Mucosa of rectum (tissue), 2 donors: Measurements from ENCODE around the gene USP46.

Experiments
- H3K27ac ChIP-seq, 2 donors: one replicate each; pipeline ENCODE4 v1.7.0; 2013; ENCODE audit warnings: inconsistent platforms in 2 of 2, low read depth in 2 of 2, low read length in 2 of 2
- H3K27me3 ChIP-seq, 2 donors: one replicate each; pipeline ENCODE4 v1.7.0; 2013; ENCODE audit warnings: low read length in 2 of 2; ENCODE audit not compliant: control insufficient read depth in 2 of 2, insufficient read depth in 2 of 2
- H3K36me3 ChIP-seq, 2 donors: one replicate each; pipeline ENCODE4 v1.7.0; 2013; ENCODE audit warnings: low read length in 2 of 2; ENCODE audit not compliant: control insufficient read depth in 2 of 2, insufficient read depth in 2 of 2
- H3K4me1 ChIP-seq, 2 donors: one replicate each; pipeline ENCODE4 v1.7.0; 2013; ENCODE audit warnings: low read length in 2 of 2, mild to moderate bottlenecking in 1 of 2; ENCODE audit not compliant: control insufficient read depth in 2 of 2, insufficient read depth in 2 of 2
- H3K4me3 ChIP-seq, 2 donors: one replicate each; pipeline ENCODE4 v1.7.0; 2013; ENCODE audit warnings: low read length in 2 of 2
- H3K9ac ChIP-seq, 2 donors: one replicate each; pipeline ENCODE4 v1.7.0; 2013; ENCODE audit warnings: low read length in 2 of 2, low read depth in 1 of 2, mild to moderate bottlenecking in 1 of 2
- H3K9me3 ChIP-seq, 2 donors: one replicate each; pipeline ENCODE4 v1.7.0; 2013; ENCODE audit warnings: low read length in 2 of 2; ENCODE audit not compliant: control insufficient read depth in 2 of 2
- donor health status: healthy.
- donor health status: Normal muscosa, but diverticular disease.

The USP46 gene, protein sequence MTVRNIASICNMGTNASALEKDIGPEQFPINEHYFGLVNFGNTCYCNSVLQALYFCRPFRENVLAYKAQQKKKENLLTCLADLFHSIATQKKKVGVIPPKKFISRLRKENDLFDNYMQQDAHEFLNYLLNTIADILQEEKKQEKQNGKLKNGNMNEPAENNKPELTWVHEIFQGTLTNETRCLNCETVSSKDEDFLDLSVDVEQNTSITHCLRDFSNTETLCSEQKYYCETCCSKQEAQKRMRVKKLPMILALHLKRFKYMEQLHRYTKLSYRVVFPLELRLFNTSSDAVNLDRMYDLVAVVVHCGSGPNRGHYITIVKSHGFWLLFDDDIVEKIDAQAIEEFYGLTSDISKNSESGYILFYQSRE

DNA sequence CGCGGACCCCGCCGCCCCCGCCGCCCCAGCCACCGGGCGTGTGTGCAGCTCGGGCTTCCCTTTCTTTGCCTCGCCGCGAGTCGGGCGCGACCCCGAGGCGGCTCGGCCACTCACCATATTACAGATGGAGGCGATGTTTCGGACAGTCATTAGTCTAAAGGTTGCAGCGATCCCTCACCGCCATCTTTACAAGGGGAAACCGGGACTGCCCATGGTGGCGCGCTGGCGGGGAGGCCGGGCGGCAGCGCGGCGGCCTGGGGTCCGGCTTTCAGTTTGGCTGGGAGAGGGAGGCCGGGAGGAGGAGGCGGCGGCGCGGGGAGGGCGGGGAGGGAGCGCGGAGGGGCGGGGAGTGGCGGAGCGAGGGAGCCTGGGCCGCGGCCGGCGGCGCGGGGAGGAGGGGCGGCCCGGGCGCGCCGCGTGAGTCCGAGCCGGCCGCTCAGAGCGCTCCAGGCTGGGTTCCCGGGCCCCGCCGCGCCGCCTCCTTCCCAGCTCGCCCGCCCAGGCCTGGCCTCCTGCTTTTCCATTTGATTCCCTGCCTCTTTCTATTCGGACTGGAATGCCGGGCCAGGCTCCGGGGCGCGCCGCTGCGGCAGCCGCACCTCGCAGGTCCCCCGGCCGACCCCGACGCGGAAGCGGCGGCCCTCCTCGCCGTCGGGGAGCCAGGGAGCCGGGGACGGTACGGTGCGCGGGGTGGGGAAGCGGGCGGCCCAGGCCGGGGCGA lies at the start of gene USP46:
TSS of gene USP46 (minus strand) at position 301 of the 721 bp plus-strand sequence. CDS start at position 150, 151 bp downstream.
- H3K27me3 ChIP-seq: no peaks in the 10 kb centered on the region

DNA sequence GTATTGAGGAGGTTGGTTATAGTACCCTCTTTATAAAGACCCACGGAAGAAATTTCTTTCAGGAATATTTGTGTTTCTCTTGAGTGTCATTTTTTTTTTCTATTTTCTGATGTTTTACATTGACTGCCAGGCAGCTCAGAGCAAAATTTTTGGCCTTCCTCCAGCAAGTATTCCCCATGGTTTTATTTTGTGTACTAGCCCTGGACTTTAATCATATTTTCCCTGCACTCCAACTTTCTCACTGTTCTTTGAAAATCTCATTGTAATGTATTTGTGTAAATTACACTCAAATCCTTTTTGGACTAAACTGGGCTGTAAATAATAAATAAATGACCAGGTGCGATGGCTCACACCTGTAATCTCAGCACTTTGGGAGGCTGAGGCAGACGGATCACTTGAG lies 45.6 kb upstream of the USP46 start:
- no peak overlapping the region for H3K9ac ChIP-seq
- H3K4me1 ChIP-seq: no peaks in the 10 kb centered on the region

More for the DNA sequence above, at the start of gene USP46:
- Histone ChIP-seq H3K9ac (peak within 1 kb of the TSS; percentile 70 to 88), H3K27ac (peak within 1 kb of the TSS; percentile 84 to 85), H3K36me3 (peaks cover 0 to 2% of the 10 kb centered on the region in 2 donors), H3K4me3 (peak within 1 kb of the TSS; percentile 79 to 82), H3K4me1 (peaks cover 3 to 5% of the 10 kb centered on the region in 2 donors), H3K9me3 (no peaks in the 10 kb centered on the region)

DNA sequence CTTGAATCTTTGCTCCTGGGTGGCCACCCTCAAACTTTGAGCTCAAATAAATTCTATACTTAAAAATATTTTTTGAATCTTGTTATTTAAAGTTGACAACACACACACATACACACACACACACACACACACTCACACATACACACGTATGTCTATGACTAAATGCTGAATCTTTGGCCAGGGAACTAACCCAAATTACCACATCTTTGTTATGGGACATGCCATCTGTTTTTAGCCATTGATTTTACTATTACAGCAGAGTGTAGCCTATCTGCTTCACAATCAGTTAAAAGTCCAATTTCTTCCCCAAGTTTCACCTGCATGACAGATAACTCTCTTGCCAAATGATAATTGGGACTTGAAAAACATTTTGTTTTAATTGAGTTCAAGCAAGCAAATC lies 45.0 kb upstream of the USP46 start:
- H3K36me3 ChIP-seq: no peaks in the 10 kb centered on the region
- no peaks in the 10 kb centered on the region for H3K4me1 ChIP-seq
- H3K9me3 ChIP-seq: no peaks in the 10 kb centered on the region
- H3K4me3 ChIP-seq: no peak overlapping the region
- no peak overlapping the region for H3K9ac ChIP-seq
- H3K27me3 ChIP-seq: no peaks in the 10 kb centered on the region
- H3K27ac ChIP-seq: no peak overlapping the region

More for the DNA sequence above, 45.6 kb upstream of the USP46 start:
- Histone ChIP-seq H3K27me3 (no peaks in the 10 kb centered on the region), H3K4me3 (no peak overlapping the region), H3K9me3 (no peaks in the 10 kb centered on the region), H3K36me3 (no peaks in the 10 kb centered on the region), H3K27ac (no peak overlapping the region)

- Histone ChIP-seq H3K4me1 (no peaks in the 10 kb centered on the region), H3K36me3 (no peaks in the 10 kb centered on the region), H3K4me3 (no peak overlapping the region), H3K27ac (no peak overlapping the region), H3K9ac (no peak overlapping the region), H3K27me3 (no peaks in the 10 kb centered on the region), H3K9me3 (no peaks in the 10 kb centered on the region)
These were observed 42.1 kb upstream of the USP46 start for GRCh38 chr4:52701207-52701606.

DNA sequence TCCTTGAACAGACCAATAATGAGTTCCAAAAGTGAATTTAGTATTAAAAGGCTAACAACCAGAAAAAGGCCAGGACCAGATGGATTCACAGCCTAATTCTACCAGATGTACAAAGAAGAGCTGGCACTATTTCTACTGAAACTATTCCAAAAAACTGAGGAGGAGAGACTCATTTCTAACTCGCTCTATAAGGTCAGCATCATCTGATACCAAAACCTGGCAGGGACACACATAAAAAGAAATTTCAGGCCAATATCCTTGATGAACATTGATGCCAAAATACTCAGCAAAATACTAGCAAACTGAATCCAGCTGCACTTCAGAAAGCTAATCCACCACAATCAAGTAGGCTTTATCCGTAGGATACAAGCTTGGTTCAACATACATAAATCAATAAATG lies 35.8 kb upstream of the USP46 start:
- H3K9me3 ChIP-seq: no peaks in the 10 kb centered on the region
- H3K36me3 ChIP-seq: no peaks in the 10 kb centered on the region
- no peaks in the 10 kb centered on the region for H3K4me1 ChIP-seq
- no peak overlapping the region for H3K4me3 ChIP-seq
- H3K27ac ChIP-seq: no peak overlapping the region
- no peak overlapping the region for H3K9ac ChIP-seq
- no peaks in the 10 kb centered on the region for H3K27me3 ChIP-seq

DNA sequence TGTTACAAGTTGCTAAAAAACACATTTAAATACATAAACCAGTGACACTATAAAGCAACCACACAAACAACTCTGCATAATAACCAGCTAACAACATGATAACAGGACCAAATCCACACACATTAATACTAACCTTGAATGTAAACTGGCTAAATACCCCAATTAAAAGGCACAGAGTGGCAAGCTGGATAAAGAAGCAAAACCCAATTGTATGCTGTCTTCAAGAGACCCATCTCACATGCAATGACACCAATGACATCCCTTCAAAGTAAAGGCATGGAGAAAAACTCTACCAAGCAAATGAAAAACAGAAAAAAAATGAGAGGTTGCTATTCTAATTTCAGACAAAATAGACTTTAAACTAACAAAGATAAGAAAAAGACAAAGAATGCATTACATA lies 34.4 kb upstream of the USP46 start:
- H3K27ac ChIP-seq: no peak overlapping the region
- H3K27me3 ChIP-seq: no peaks in the 10 kb centered on the region
- no peak overlapping the region for H3K9ac ChIP-seq
- no peaks in the 10 kb centered on the region for H3K4me1 ChIP-seq
- no peaks in the 10 kb centered on the region for H3K36me3 ChIP-seq
- no peaks in the 10 kb centered on the region for H3K9me3 ChIP-seq
- H3K4me3 ChIP-seq: no peak overlapping the region

GRCh38 chr4:52689096-52689495 lies 30.0 kb upstream of the USP46 start:
- no peak overlapping the region for H3K27ac ChIP-seq
- no peaks in the 10 kb centered on the region for H3K9me3 ChIP-seq
- H3K4me1 ChIP-seq: no peaks in the 10 kb centered on the region
- H3K27me3 ChIP-seq: no peaks in the 10 kb centered on the region
- H3K9ac ChIP-seq: no peak overlapping the region
- H3K4me3 ChIP-seq: no peak overlapping the region
- H3K36me3 ChIP-seq: no peaks in the 10 kb centered on the region

DNA sequence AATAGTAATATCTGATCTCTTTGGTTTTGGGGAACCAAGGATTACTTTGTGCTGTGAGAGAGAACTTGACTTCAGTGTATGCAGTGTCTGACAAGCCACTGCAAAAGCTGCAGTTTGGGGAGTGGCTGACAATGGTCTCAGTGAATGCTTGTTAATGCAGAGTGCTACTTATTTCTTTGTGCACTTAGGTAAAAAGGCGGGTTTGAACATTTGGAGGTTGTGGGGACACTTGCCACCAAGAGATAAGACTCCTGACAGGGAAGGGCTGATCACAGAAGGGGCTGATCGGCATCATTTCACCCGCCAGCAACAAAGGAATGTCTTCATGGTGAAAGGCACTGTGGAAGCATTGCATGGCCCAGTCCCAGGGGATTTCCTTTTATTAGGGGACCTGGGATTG lies 28.6 kb upstream of the USP46 start:
- no peaks in the 10 kb centered on the region for H3K4me1 ChIP-seq
- no peak overlapping the region for H3K9ac ChIP-seq
- no peaks in the 10 kb centered on the region for H3K27me3 ChIP-seq
- no peak overlapping the region for H3K4me3 ChIP-seq
- H3K27ac ChIP-seq: no peak overlapping the region
- H3K9me3 ChIP-seq: no peaks in the 10 kb centered on the region
- H3K36me3 ChIP-seq: no peaks in the 10 kb centered on the region

- no peak overlapping the region for H3K27ac ChIP-seq
- no peaks in the 10 kb centered on the region for H3K36me3 ChIP-seq
- H3K4me1 ChIP-seq: no peaks in the 10 kb centered on the region
- H3K27me3 ChIP-seq: no peaks in the 10 kb centered on the region
- H3K4me3 ChIP-seq: no peak overlapping the region
- H3K9ac ChIP-seq: no peak overlapping the region
- no peaks in the 10 kb centered on the region for H3K9me3 ChIP-seq
These were observed 26.2 kb upstream of the USP46 start for GRCh38 chr4:52685316-52685715.

DNA sequence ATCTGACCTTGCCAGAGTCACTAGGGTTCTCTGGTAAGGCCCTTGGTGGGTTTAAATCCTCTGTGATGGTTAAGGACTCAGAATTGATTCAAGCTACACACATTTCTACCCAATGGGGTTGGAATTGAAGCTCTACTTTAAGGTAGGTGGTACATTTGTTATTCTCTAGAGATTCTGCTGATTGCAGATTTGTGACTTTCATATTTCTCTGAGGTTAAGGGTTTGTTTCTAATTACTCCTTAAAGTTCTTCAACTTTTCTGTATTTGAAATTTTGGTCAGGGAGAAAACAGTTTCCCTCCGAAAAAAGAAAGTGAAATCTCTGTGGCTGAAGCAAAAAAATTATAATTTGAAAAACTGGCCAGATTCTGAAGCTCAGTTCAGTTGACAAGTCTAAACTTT lies 25.8 kb upstream of the USP46 start:
- no peaks in the 10 kb centered on the region for H3K36me3 ChIP-seq
- no peaks in the 10 kb centered on the region for H3K27me3 ChIP-seq
- no peak overlapping the region for H3K9ac ChIP-seq
- H3K27ac ChIP-seq: no peak overlapping the region
- H3K4me3 ChIP-seq: no peak overlapping the region
- no peaks in the 10 kb centered on the region for H3K9me3 ChIP-seq
- H3K4me1 ChIP-seq: no peaks in the 10 kb centered on the region
